HG03432 (cell line): ENCODE results near the gene PSMD6.
A peak's percentile ranks its signal among the peaks of the same experiment; 100 is the strongest.

Experiments used
- ATAC-seq: cut with Tn5 transposase; IDR thresholded peaks from one replicate; pipeline ENCODE4 v1.9.1; 2021; ENCODE audit warnings: mild to moderate bottlenecking, moderate library complexity; ENCODE audit not compliant: unreplicated experiment

Gene PSMD6

GRCh38 chr3:63980830-63981498 lies 42.3 kb downstream of the PSMD6 start:
- ATAC-seq, result no peak

GRCh38 chr3:63980019-63980418 lies 43.3 kb downstream of the PSMD6 start:
- ATAC-seq, result no peak

GRCh38 chr3:63979093-63979885 lies 44.0 kb downstream of the PSMD6 start:
- ATAC-seq, result no peak

GRCh38 chr3:63977893-63978292 lies 45.4 kb downstream of the PSMD6 start:
- ATAC-seq, result no peak

GRCh38 chr3:63976872-63977200 lies 46.5 kb downstream of the PSMD6 start:
- no peak for ATAC-seq

GRCh38 chr3:63976161-63976871 lies 47.0 kb downstream of the PSMD6 start:
- ATAC-seq, result no peak

- ATAC-seq, result no peak
These were observed 47.6 kb downstream of the PSMD6 start for GRCh38 chr3:63975723-63976122.

- ATAC-seq, result no peak
These were observed 48.8 kb downstream of the PSMD6 start for GRCh38 chr3:63974451-63974850.

- no peak for ATAC-seq
These were observed 49.9 kb downstream of the PSMD6 start for GRCh38 chr3:63973406-63973805.

- ATAC-seq, result no peak
These were observed 50.3 kb downstream of the PSMD6 start for GRCh38 chr3:63972987-63973386.

GRCh38 chr3:63972196-63972595 lies 51.1 kb downstream of the PSMD6 start:
- no peak for ATAC-seq

GRCh38 chr3:63970631-63971475 lies 52.4 kb downstream of the PSMD6 start:
- ATAC-seq, result no peak

GRCh38 chr3:63969876-63970275 lies 53.4 kb downstream of the PSMD6 start:
- ATAC-seq, result no peak

- ATAC-seq, result peak; percentile 25
These were observed 54.5 kb downstream of the PSMD6 start for GRCh38 chr3:63968612-63969350.

- peak; percentile 66 for ATAC-seq
These were observed 55.4 kb downstream of the PSMD6 start for GRCh38 chr3:63967675-63968611.

GRCh38 chr3:63966871-63967270 lies 56.4 kb downstream of the PSMD6 start:
- ATAC-seq, result no peak

- ATAC-seq, result no peak
These were observed 57.3 kb downstream of the PSMD6 start for GRCh38 chr3:63966007-63966406.

- no peak for ATAC-seq
These were observed 58.4 kb downstream of the PSMD6 start for GRCh38 chr3:63964681-63965485.
